H9 (cell line): Measurements from ENCODE around the gene AGBL4. TPM values are rescaled to one million over a fixed set of nuclear protein-coding genes. Genes with fewer than 3 reads are reported as not detected.

Experiments
- DNase-seq: peaks from one replicate; pipeline ENCODE4 v3.0.0-alpha.2; 2017
- H2AFZ ChIP-seq: one replicate; pipeline ENCODE4 v1.6.1; 2013; ENCODE audit warnings: mild to moderate bottlenecking, low read length, control low read depth, moderate library complexity
- H2AK5ac ChIP-seq: 2 replicates; pipeline ENCODE4 v1.6.1; 2013; ENCODE audit warnings: low read length, control low read depth, mixed read lengths; ENCODE audit not compliant: insufficient read length
- H2BK120ac ChIP-seq: one replicate; pipeline ENCODE4 v1.6.1; 2013; ENCODE audit warnings: low read depth, mild to moderate bottlenecking, low read length, control low read depth, inconsistent platforms; ENCODE audit not compliant: poor library complexity, severe bottlenecking
- H2BK12ac ChIP-seq: 2 replicates; pipeline ENCODE4 v1.6.1; 2013; ENCODE audit warnings: low read length, control low read depth, mixed read lengths, low read depth; ENCODE audit not compliant: insufficient read length
- H2BK15ac ChIP-seq: 2 replicates; pipeline ENCODE4 v1.6.1; 2013; ENCODE audit warnings: low read depth, low read length, control low read depth
- H2BK20ac ChIP-seq: one replicate; pipeline ENCODE4 v1.6.1; 2013; ENCODE audit warnings: low read depth, mild to moderate bottlenecking, low read length, control low read depth, inconsistent platforms; ENCODE audit not compliant: poor library complexity, severe bottlenecking
- H2BK5ac ChIP-seq: 2 replicates; pipeline ENCODE4 v1.6.1; 2013; ENCODE audit warnings: low read length, control low read depth, mixed read lengths; ENCODE audit not compliant: insufficient read length
- H3K14ac ChIP-seq: 2 replicates; pipeline ENCODE4 v1.6.1; 2013; ENCODE audit warnings: low read length, control low read depth; ENCODE audit not compliant: insufficient read depth
- H3K18ac ChIP-seq: 2 replicates; pipeline ENCODE4 v1.6.1; 2013; ENCODE audit warnings: low read depth, mild to moderate bottlenecking, mixed read lengths, low read length, control low read depth; ENCODE audit not compliant: insufficient read length
- H3K23ac ChIP-seq: 2 replicates; pipeline ENCODE4 v1.6.1; 2013; ENCODE audit warnings: low read length, control low read depth, mixed read lengths, low read depth; ENCODE audit not compliant: insufficient read length
- H3K23me2 ChIP-seq: 2 replicates; pipeline ENCODE4 v1.6.1; 2013; ENCODE audit warnings: low read depth, mild to moderate bottlenecking, mixed read lengths, low read length, control low read depth; ENCODE audit not compliant: insufficient read length, poor library complexity, severe bottlenecking
- H3K27ac ChIP-seq: 2 replicates; pipeline ENCODE4 v1.5.1; 2013; ENCODE audit warnings: low read length, control low read depth, mixed read lengths, low read depth; ENCODE audit not compliant: insufficient read length
- H3K27me3 ChIP-seq: 2 replicates; pipeline ENCODE4 v1.6.1; 2013; ENCODE audit warnings: low read length, control low read depth, inconsistent platforms; ENCODE audit not compliant: insufficient read depth
- H3K4ac ChIP-seq: 2 replicates; pipeline ENCODE4 v1.6.1; 2013; ENCODE audit warnings: low read depth, mild to moderate bottlenecking, control low read depth, inconsistent platforms, low read length, moderate library complexity
- H3K4me1 ChIP-seq: 2 replicates; pipeline ENCODE4 v1.6.1; 2013; ENCODE audit warnings: low read length, control low read depth, inconsistent platforms; ENCODE audit not compliant: insufficient read depth
- H3K4me2 ChIP-seq: 2 replicates; pipeline ENCODE4 v1.6.1; 2013; ENCODE audit warnings: low read length, control low read depth, mixed read lengths; ENCODE audit not compliant: insufficient read length, insufficient read depth
- H3K56ac ChIP-seq: 2 replicates; pipeline ENCODE4 v1.6.1; 2013; ENCODE audit warnings: low read depth, mild to moderate bottlenecking, mixed read lengths, low read length, control low read depth; ENCODE audit not compliant: insufficient read length
- H3K79me1 ChIP-seq: 2 replicates; pipeline ENCODE4 v1.6.1; 2013; ENCODE audit warnings: low read depth, mild to moderate bottlenecking, moderate library complexity, low read length, control low read depth, inconsistent platforms; ENCODE audit not compliant: insufficient read depth, poor library complexity, severe bottlenecking
- H3K79me2 ChIP-seq: 2 replicates; pipeline ENCODE4 v1.6.1; 2013; ENCODE audit warnings: low read length, control low read depth, inconsistent platforms; ENCODE audit not compliant: insufficient read depth
- H3K9ac ChIP-seq: 2 replicates; pipeline ENCODE4 v1.6.1; 2013; ENCODE audit warnings: low read length, control low read depth, mixed read lengths; ENCODE audit not compliant: insufficient read length; ENCODE audit errors: extremely low read depth
- H3K9me3 ChIP-seq: one replicate; pipeline ENCODE4 v1.6.1; 2013; ENCODE audit warnings: low read depth, low read length, inconsistent platforms; ENCODE audit not compliant: control insufficient read depth
- H3T11ph ChIP-seq: one replicate; pipeline ENCODE4 v1.6.1; 2013; ENCODE audit warnings: mild to moderate bottlenecking, low read length, control low read depth, inconsistent platforms
- H4K20me1 ChIP-seq: one replicate; pipeline ENCODE4 v1.6.1; 2013; ENCODE audit not compliant: control insufficient read depth, insufficient read length, insufficient read depth
- H4K5ac ChIP-seq: 2 replicates; pipeline ENCODE4 v1.6.1; 2013; ENCODE audit warnings: low read depth, mild to moderate bottlenecking, mixed read lengths, low read length, control low read depth; ENCODE audit not compliant: insufficient read length
- H4K8ac ChIP-seq: replicated peaks from 2 replicates; pipeline ENCODE4 v1.6.1; 2013; ENCODE audit warnings: low read length, control low read depth, mixed read lengths, low read depth; ENCODE audit not compliant: insufficient read length
- H4K91ac ChIP-seq: 2 replicates; pipeline ENCODE4 v1.6.1; 2013; ENCODE audit warnings: low read depth, mild to moderate bottlenecking, moderate library complexity, mixed read lengths, low read length, control low read depth; ENCODE audit not compliant: insufficient read length
- H3K27ac Mint-ChIP-seq, 3 experiments: 2 replicates in 2 of 3; 3 replicates in 1 of 3; pipeline ENCODE4 v1.8.0; 2020 to 2021; ENCODE audit warnings: mixed read lengths in 3 of 3, mild to moderate bottlenecking in 1 of 3, moderate library complexity in 1 of 3
- H3K27me3 Mint-ChIP-seq: 2 replicates; pipeline ENCODE4 v1.8.0; 2021; ENCODE audit warnings: low read depth, mild to moderate bottlenecking, moderate library complexity, mixed read lengths
- H3K36me3 Mint-ChIP-seq, 3 experiments: 2 replicates in 2 of 3; 3 replicates in 1 of 3; pipeline ENCODE4 v1.8.0; 2020 to 2021; ENCODE audit warnings: low read depth in 3 of 3, mixed read lengths in 3 of 3; ENCODE audit not compliant: insufficient read depth in 1 of 3
- H3K4me1 Mint-ChIP-seq, 2 experiments: 2 replicates each; pipeline ENCODE4 v1.8.0; 2020; ENCODE audit warnings: mixed read lengths in 2 of 2
- H3K4me3 Mint-ChIP-seq, 2 experiments: 2 replicates in 1 of 2; 3 replicates in 1 of 2; pipeline ENCODE4 v1.8.0; 2020 to 2021; ENCODE audit warnings: mild to moderate bottlenecking in 2 of 2, mixed read lengths in 2 of 2, moderate library complexity in 1 of 2
- H3K9me3 Mint-ChIP-seq, 2 experiments: 2 replicates in 1 of 2; 3 replicates in 1 of 2; pipeline ENCODE4 v1.8.0; 2020; ENCODE audit warnings: mild to moderate bottlenecking in 2 of 2, mixed read lengths in 2 of 2, moderate library complexity in 1 of 2
- CTCF ChIP-seq: fragments of 200-600 bp; sonication (generic); conservative IDR thresholded peaks from 3 replicates; pipeline ENCODE4 v1.8.0; 2021; ENCODE audit warnings: antibody characterized with exemption, mild to moderate bottlenecking
- WGBS: extraction: QIAGEN DNeasy Blood & Tissue Kit; methylation state at CpG from one replicate; pipeline ENCODE4 v1.1.7; 2013; ENCODE audit warnings: missing lambda C conversion rate, low lambda C conversion rate, mixed read lengths; ENCODE audit not compliant: insufficient read length; ENCODE audit errors: extremely low coverage; 5-methylcytosine and 5-hydroxymethylcytosine counted together
- total RNA-seq: library from RNA; stranded (reverse); gene quantifications from 2 replicates; pipeline ENCODE4 v1.2.1, GENCODE V29; 2021

The AGBL4 gene
- total RNA-seq, 1 experiment from 2014 or later: not detected

GRCh38 chr1:48765335-48765734, 1258.4 kb downstream of the AGBL4 start:
- Histone ChIP-seq H3K23ac (no peak overlapping the region), H3K4me2 (no peak overlapping the region), H4K5ac (no peak overlapping the region), H3K4ac (no peak overlapping the region), H3K27me3 (no peaks in the 10 kb centered on the region), H2AFZ (no peak overlapping the region), H2BK15ac (no peak overlapping the region), H3K56ac (no peak overlapping the region), H3K23me2 (no peaks in the 10 kb centered on the region), H3K18ac (no peak overlapping the region), H2BK5ac (no peak overlapping the region), H4K20me1 (no peaks in the 10 kb centered on the region), H2BK120ac (no peak overlapping the region), H3K9me3 (no peaks in the 10 kb centered on the region), H4K8ac (no peak overlapping the region), H3K79me2 (no peaks in the 10 kb centered on the region), H3T11ph (no peak overlapping the region), H2AK5ac (no peak overlapping the region), H3K14ac (no peak overlapping the region), H4K91ac (no peak overlapping the region), H3K79me1 (peaks cover 3% of the 10 kb centered on the region), H3K4me1 (no peaks in the 10 kb centered on the region; the same call in 1 of the 2 replicates), H2BK12ac (no peak overlapping the region), H2BK20ac (no peak overlapping the region), H3K27ac (no peak overlapping the region), H3K9ac (no peak overlapping the region)
- Mint-ChIP-seq H3K4me3 (no peak overlapping the region), H3K4me1 (peaks cover 4 to 9% of the 10 kb centered on the region in 2 experiments), H3K27me3 (no peaks in the 10 kb centered on the region), H3K36me3 (peaks cover 3 to 15% (median 6%) of the 10 kb centered on the region in 3 experiments; a peak in 6 of 7 replicates), H3K9me3 (no peaks in the 10 kb centered on the region), H3K27ac (no peak overlapping the region)
- TF ChIP-seq CTCF: no peak
- DNase-seq: no peak
- WGBS: no CpG with 5 or more reads among the region's 1 CpG
